GM18873 (cell line): ENCODE results near the gene SHOC2.
"Not testable (repeated sequence)": the region's sequence is repeated elsewhere in the genome, so short reads cannot be mapped to it uniquely, and the experiment has no call there.

Source experiments
- ATAC-seq: cut with Tn5 transposase; IDR thresholded peaks from one replicate; pipeline ENCODE4 v1.9.1; 2021; ENCODE audit warnings: mild to moderate bottlenecking, moderate library complexity, moderate number of reproducible peaks; ENCODE audit not compliant: unreplicated experiment, low FRiP score

Gene SHOC2

GRCh38 chr10:110900983-110901382, 18.4 kb upstream of the SHOC2 start:
- ATAC-seq = no peak

- ATAC-seq = no peak
These were observed 17.2 kb upstream of the SHOC2 start for GRCh38 chr10:110901954-110902819.

- ATAC-seq = no peak
These were observed 15.8 kb upstream of the SHOC2 start for GRCh38 chr10:110903280-110904278.

GRCh38 chr10:110910138-110910537, 9.3 kb upstream of the SHOC2 start:
- ATAC-seq = no peak

- no peak for ATAC-seq
These were observed 7.0 kb upstream of the SHOC2 start for GRCh38 chr10:110912374-110912773.

GRCh38 chr10:110914431-110914830, 5.0 kb upstream of the SHOC2 start:
- no peak for ATAC-seq

- no peak for ATAC-seq
These were observed 4.4 kb upstream of the SHOC2 start for GRCh38 chr10:110915035-110915434.

- ATAC-seq = not testable (repeated sequence)
These were observed 3.8 kb upstream of the SHOC2 start for GRCh38 chr10:110915600-110915999.

- no peak for ATAC-seq
These were observed 2.7 kb upstream of the SHOC2 start for GRCh38 chr10:110916554-110917346.

- ATAC-seq = no peak
These were observed 1.1 kb upstream of the SHOC2 start for GRCh38 chr10:110918269-110918642.

GRCh38 chr10:110918643-110919348, 608 bp upstream of the SHOC2 start, which contains the start of gene BBIP1:
BBIP1 (minus strand) TSS chr10:110919180; CDS start chr10:110918157, 1,023 bp downstream.
- ATAC-seq = peak; percentile 86

GRCh38 chr10:110919971-110920881, 822 bp downstream of the SHOC2 start:
- peak; percentile 27 for ATAC-seq

- ATAC-seq = no peak
These were observed 4.6 kb downstream of the SHOC2 start for GRCh38 chr10:110923856-110924493.

- ATAC-seq = no peak
These were observed 8.1 kb downstream of the SHOC2 start for GRCh38 chr10:110927461-110927860.

- ATAC-seq = no peak
These were observed 12.5 kb downstream of the SHOC2 start for GRCh38 chr10:110931769-110932381.

- no peak for ATAC-seq
These were observed 13.2 kb downstream of the SHOC2 start for GRCh38 chr10:110932505-110933180.

- no peak for ATAC-seq
These were observed 17.4 kb downstream of the SHOC2 start for GRCh38 chr10:110936757-110937156.
